ENCODE data around the gene AMDHD1.
"Not testable (repeated sequence)": the region's sequence is repeated elsewhere in the genome, so short reads cannot be mapped to it uniquely, and the experiment has no call there.

Gene AMDHD1

GRCh38 chr12:95966287-95966870 lies 23.2 kb downstream of the AMDHD1 start:
- peak; percentile 81 for DNase-seq

- no peak for DNase-seq
Measured at GRCh38 chr12:95967301-95967700, 24.2 kb downstream of the AMDHD1 start.

GRCh38 chr12:95969116-95969515 lies 26.0 kb downstream of the AMDHD1 start:
- DNase-seq = not testable (repeated sequence)

GRCh38 chr12:95970905-95971304 lies 27.8 kb downstream of the AMDHD1 start:
- DNase-seq = peak; percentile 96

DNA sequence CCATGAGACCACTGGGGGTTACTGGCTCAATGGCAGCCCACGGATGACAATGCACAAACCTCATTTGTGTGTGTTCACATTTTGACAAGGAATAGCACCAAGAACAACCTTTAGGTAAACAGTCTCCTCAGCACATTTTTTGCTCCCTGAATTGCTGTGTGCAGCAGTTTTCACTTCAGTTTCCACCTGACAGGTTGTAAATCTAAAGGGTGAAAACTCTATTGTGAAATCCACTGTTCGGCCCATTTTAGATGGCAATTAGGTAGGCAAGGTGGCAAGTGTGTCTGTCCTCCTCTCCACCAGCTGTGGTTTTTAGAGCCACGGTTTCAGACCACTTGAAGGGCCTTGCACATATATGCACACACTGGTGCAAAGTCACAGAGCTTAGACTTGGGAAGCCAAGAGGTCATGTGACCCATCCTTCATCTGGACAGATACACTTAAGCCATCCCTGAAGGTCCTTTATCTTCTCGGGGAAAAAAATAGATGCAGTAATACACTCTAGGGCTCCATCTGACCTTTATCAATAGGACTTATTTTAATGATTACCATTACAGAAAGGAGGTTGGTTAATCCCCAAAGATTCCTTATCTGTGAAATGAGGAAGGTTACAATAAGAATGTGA lies 29.8 kb downstream of the AMDHD1 start:
- DNase-seq = no peak

DNA sequence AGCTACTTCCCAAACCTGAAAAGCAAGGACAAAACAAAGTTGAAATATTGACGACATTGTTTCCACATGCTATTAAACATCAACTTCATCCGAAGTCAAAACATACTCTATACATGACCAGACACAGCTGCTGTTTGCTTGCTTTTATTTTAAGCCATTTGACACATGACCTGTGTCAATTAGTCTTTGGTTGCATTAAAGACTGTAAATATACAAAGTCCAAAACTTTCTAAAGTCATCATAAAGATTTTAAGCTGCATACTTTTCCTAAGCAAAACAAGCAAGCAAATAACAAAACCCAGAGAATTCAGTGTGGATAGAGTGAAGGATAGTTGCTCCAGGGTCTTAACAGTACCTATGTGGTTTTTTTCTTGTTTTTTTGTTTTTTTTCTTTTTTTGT lies 31.2 kb downstream of the AMDHD1 start:
- DNase-seq = no peak

- DNase-seq = no peak
Measured at GRCh38 chr12:95975491-95975890, 32.4 kb downstream of the AMDHD1 start.

GRCh38 chr12:95976416-95976832 lies 33.3 kb downstream of the AMDHD1 start:
- DNase-seq = no peak

GRCh38 chr12:95977764-95978305 lies 34.7 kb downstream of the AMDHD1 start:
- no peak for DNase-seq

- DNase-seq = no peak
Measured at GRCh38 chr12:95978351-95978750, 35.2 kb downstream of the AMDHD1 start.

DNA sequence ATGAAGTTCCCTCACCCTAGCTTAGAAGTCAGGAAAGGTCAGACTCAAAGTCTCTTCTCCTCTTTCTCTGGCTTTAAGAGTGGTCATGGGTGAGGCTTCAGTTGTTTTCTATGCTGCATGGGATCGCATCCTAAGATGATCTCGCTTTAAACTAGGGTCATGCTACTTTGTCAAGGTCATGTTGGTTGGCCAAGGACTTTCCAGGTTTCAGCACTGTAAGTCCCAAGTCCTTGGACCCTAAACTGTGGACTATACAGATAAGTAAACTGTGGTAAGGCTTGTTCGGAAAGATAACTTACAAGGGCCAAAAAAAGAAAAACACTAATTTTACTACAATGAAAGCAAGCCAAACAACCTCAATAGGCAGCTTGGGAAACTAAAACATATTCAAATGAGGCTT lies 35.6 kb downstream of the AMDHD1 start:
- no peak for DNase-seq

DNA sequence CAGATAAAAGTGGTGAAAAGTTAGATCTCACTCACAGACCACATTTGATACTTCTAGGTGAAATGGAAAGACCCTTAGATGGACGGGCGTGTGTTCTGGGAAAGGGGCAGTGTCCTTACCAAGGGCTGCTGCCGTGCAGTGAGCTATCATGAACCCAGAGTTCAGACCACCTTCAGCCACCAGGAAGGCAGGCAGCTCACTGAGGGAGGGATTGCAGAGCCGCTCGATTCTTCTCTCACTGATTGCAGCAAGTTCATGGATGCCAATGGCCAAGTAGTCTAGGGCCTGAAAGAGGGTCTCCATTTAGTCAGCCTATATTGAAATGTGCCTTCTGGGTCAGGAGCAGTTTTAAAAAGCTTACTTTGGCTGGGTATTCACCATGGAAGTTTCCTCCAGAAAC lies 37.3 kb downstream of the AMDHD1 start:
- no peak for DNase-seq

GRCh38 chr12:95982602-95983001 lies 39.5 kb downstream of the AMDHD1 start:
- DNase-seq = no peak

GRCh38 chr12:95984682-95985081 lies 41.6 kb downstream of the AMDHD1 start:
- DNase-seq = no peak

DNA sequence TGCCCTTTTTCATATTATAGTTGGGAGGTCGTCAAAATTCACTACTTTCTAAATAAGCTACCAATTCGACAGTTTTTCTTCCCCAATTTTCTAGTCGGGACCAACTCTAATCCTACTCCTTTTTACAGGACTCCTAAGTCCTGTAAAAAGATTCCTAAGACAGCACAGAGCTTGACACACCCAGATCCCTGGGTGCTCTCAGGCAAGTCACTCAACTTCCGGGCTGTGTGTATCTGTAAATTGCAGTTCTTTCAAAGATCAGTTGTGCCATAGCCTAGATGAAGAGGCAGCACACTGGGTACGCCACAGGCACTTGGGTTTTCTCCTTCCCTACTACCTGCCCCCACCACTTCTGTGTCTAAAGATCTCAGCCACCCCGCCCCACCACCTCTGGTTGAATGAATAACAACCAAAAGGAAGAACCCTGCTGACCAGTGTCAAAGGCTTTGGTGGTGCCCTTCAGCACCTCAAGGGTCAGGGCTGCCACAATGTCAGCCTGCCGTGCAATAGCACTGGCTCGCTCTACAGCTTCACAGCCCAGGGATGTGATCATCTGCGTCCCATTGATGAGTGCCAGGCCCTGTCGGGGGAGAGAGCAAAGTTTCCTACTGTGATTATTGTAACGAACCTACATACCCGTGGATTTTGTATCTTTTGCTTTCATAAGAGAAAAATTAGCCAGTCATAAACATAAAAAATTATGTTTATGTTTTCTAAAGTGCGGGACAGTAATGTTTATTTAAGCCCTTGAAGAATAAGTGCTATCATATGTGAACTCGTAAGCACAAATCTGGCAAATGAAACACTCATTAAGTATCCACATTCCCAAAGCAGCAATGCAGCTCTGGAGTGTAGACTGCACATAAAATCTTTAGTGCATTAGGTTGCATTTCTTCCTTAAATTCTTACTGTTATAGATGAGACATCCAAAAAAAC lies 43.8 kb downstream of the AMDHD1 start:
- no peak for DNase-seq

- DNase-seq = no peak
Measured at GRCh38 chr12:95988506-95989275, 45.6 kb downstream of the AMDHD1 start.

GRCh38 chr12:95989504-95990123 lies 46.5 kb downstream of the AMDHD1 start:
- no peak for DNase-seq

GRCh38 chr12:95990136-95990535 lies 47.0 kb downstream of the AMDHD1 start:
- no peak for DNase-seq

GRCh38 chr12:95993907-95994306 lies 50.8 kb downstream of the AMDHD1 start:
- no peak for DNase-seq

- DNase-seq = no peak
Measured at GRCh38 chr12:95994476-95994875, 51.3 kb downstream of the AMDHD1 start.

GRCh38 chr12:95995238-95996031 lies 52.3 kb downstream of the AMDHD1 start:
- no peak for DNase-seq
